Psoas muscle (tissue), 8 donors: ENCODE results near the gene RPS6KA6. TPM values are rescaled to one million over a fixed set of nuclear protein-coding genes. Genes with fewer than 3 reads are reported as not detected.
"Not testable (repeated sequence)": the region's sequence is repeated elsewhere in the genome, so short reads cannot be mapped to it uniquely, and the experiment has no call there.

Experiments used
- ATAC-seq, 4 donors: fragments of 200-7000 bp; cut with Tn5 transposase; one replicate each; pipeline ENCODE4 v1.9.1; 2020; ENCODE audit warnings: moderate library complexity in 3 of 4, mild to moderate bottlenecking in 2 of 4
- DNase-seq, 2 donors: peaks; one replicate each; pipeline ENCODE4 v3.0.0-alpha.2; 2020
- H3K27ac ChIP-seq: fragments of 200-600 bp; one replicate; pipeline ENCODE4 v1.8.0; 2022
- H3K27me3 ChIP-seq, 3 donors: fragments of 200-600 bp in 1 of 3; one replicate each; pipeline versions ENCODE4 v1.6.1 to v1.8.0; 2013 to 2022; ENCODE audit warnings: low read length in 2 of 3, mild to moderate bottlenecking in 2 of 3, moderate library complexity in 1 of 3; ENCODE audit not compliant: insufficient read depth in 3 of 3
- H3K36me3 ChIP-seq, 2 donors: fragments of 200-600 bp in 1 of 2; one replicate each; pipeline versions ENCODE4 v1.6.1 to v1.8.0; 2013 to 2022; ENCODE audit warnings: low read depth in 1 of 2, mild to moderate bottlenecking in 1 of 2, moderate library complexity in 1 of 2; ENCODE audit not compliant: insufficient read depth in 1 of 2
- H3K4me1 ChIP-seq: fragments of 200-600 bp; one replicate; pipeline ENCODE4 v1.8.0; 2022
- H3K4me3 ChIP-seq: fragments of 200-600 bp; one replicate; pipeline ENCODE4 v1.8.0; 2022; ENCODE audit warnings: mild to moderate bottlenecking
- H3K9me3 ChIP-seq: fragments of 200-600 bp; one replicate; pipeline ENCODE4 v1.8.0; 2022
- CTCF ChIP-seq: fragments of 200-600 bp; IDR thresholded peaks from one replicate; pipeline ENCODE4 v1.8.0; 2022; ENCODE audit warnings: antibody characterized with exemption
- WGBS, 3 donors: extraction: QIAGEN DNeasy Blood & Tissue Kit; methylation state at CpG; one replicate each; pipeline versions ENCODE4 v1.1.6 to v1.1.7; 2013; 5-methylcytosine and 5-hydroxymethylcytosine counted together
- intact Hi-C, 2 donors: fragments of 100-400 bp; cut with DNase I; formaldehyde crosslinking; loops; one replicate each; pipeline versions ENCODE4 v1.11.0 to v1.14.2; 2022
- polyA plus RNA-seq, 3 donors: library from polyadenylated mRNA; stranded (reverse); fragments of 200-250 nt; gene quantifications; one replicate each; pipeline ENCODE4 v1.2.3, GENCODE V29; 2013
- total RNA-seq, 4 donors: library from RNA; stranded (reverse); fragmentation: NEBNext Ultra II Directional in 2 of 4; extraction: Animal tissue kit (Norgen Biotek cat#: 25700) in 2 of 4; gene quantifications; one replicate each; pipeline versions ENCODE4 v1.2.1 to v1.2.4, GENCODE V29; 2021 to 2023
- donor health status: healthy with polysubstance abuse.
- donor health status: DM: no; HTN: no; CAD: no; lungs with moderate emphysema.
- donor health status: Bipolar disorder and iron deficiency.
- donor health status: healthy.
- donor health status: DM: yes; HTN: yes; CAD: no.
- donor health status: DM: no; HTN: no; CAD: no.
- donor health status: DM: no; HTN: no; CAD: no.
- donor health status: DM: yes; HTN: yes; CAD: no.

The RPS6KA6 gene
- total and polyA plus RNA-seq, 7 donors = 0.10 to 2.0 (median 0.14) TPM

- TF ChIP-seq CTCF = no peak
- Histone ChIP-seq H3K36me3 (no peaks in the 10 kb centered on the region), H3K27me3 (no peaks in the 10 kb centered on the region), H3K9me3 (peaks cover 7% of the 10 kb centered on the region), H3K27ac (no peak overlapping the region), H3K4me1 (no peaks in the 10 kb centered on the region), H3K4me3 (no peak overlapping the region)
- intact Hi-C loops = no loop called here
- DNase-seq = no peak
- ATAC-seq = no peak
Measured at GRCh38 chrX:84118769-84119168, 69.2 kb downstream of the RPS6KA6 start.

GRCh38 chrX:84118315-84118714, 69.7 kb downstream of the RPS6KA6 start:
- intact Hi-C loops = no loop called here
- Histone ChIP-seq H3K9me3 (peaks cover 11% of the 10 kb centered on the region), H3K36me3 (no peaks in the 10 kb centered on the region), H3K27ac (no peak overlapping the region), H3K4me3 (no peak overlapping the region), H3K4me1 (no peaks in the 10 kb centered on the region), H3K27me3 (no peaks in the 10 kb centered on the region)
- 69 to 100% (median 91%) methylated on average over 2 to 4 of the region's 4 CpGs for WGBS, 3 donors
- DNase-seq (no peak), ATAC-seq (no peak)
- TF ChIP-seq CTCF = no peak

GRCh38 chrX:84108584-84108983, 79.4 kb downstream of the RPS6KA6 start:
- WGBS, 3 donors = 79 to 94% (median 94%) methylated on average over 5 of the region's 5 CpGs
- H3K36me3 ChIP-seq = no peaks in the 10 kb centered on the region
- no peaks in the 10 kb centered on the region for H3K27me3 ChIP-seq
- H3K4me1 ChIP-seq = no peaks in the 10 kb centered on the region
- H3K9me3 ChIP-seq = peaks cover 2% of the 10 kb centered on the region
- no peak overlapping the region for H3K27ac ChIP-seq
- DNase-seq = no peak
- no peak overlapping the region for H3K4me3 ChIP-seq
- intact Hi-C loops = no loop called here
- TF ChIP-seq CTCF = no peak
- ATAC-seq = no peak

- Histone ChIP-seq H3K27me3 (no peaks in the 10 kb centered on the region), H3K36me3 (no peaks in the 10 kb centered on the region), H3K27ac (no peak overlapping the region), H3K9me3 (no peaks in the 10 kb centered on the region), H3K4me1 (no peaks in the 10 kb centered on the region), H3K4me3 (no peak overlapping the region)
- intact Hi-C loops = no loop called here
- TF ChIP-seq CTCF = no peak
- no peak for DNase-seq
- WGBS, 3 donors = 83 to 98% (median 98%) methylated on average over 2 of the region's 2 CpGs
- no peak for ATAC-seq
Measured at GRCh38 chrX:84099120-84099519, 88.9 kb downstream of the RPS6KA6 start.

GRCh38 chrX:84079479-84080197, 108.4 kb downstream of the RPS6KA6 start:
- H3K9me3 ChIP-seq = peaks cover 16% of the 10 kb centered on the region
- ATAC-seq, DNase-seq, H3K27me3 ChIP-seq, H3K36me3 ChIP-seq, H3K4me3 ChIP-seq, H3K27ac ChIP-seq, H3K4me1 ChIP-seq, intact Hi-C loops: not testable (repeated sequence)
- 47 to 57% (median 48%) methylated on average over 9 of the region's 9 CpGs for WGBS, 3 donors
